Fibroblast of lung (primary cell): ENCODE measurements around the gene ST6GAL1.

ENCODE experiments used
- EZH2 ChIP-seq: IDR thresholded peaks from 2 replicates; pipeline ENCODE4 v1.5.1; 2012; ENCODE audit warnings: low read length, control low read depth, mild to moderate bottlenecking; ENCODE audit errors: missing control alignments
- TF ChIP-seq, protein P1 (sequence below), 2 donors: IDR thresholded peaks in 1 of 2; conservative IDR thresholded peaks in 1 of 2; 1 replicate in 1 of 2; 2 replicates in 1 of 2; pipeline ENCODE4 v1.5.1; 2011 to 2012; ENCODE audit warnings: low read length in 2 of 2, control low read depth in 1 of 2, inconsistent platforms in 1 of 2, low read depth in 1 of 2, mild to moderate bottlenecking in 1 of 2

DNA sequence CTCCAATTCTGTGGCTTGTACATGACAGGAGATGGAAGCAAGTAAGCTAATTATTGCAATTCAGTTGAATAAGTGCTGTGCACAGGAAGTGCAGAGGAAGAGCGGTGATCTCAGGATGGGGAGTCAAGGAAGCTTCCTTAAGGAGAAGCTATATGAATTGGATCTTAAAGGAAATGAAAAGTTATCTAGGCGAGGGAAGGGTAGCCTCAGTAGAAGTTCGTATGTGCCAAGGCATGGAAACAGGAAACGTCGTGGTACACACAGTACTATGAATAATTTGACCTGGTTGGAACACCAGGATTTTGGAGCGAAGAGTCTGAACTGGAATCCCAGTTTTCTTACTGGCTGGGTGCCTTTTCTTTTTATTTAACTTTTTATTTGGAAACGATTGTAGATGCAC lies 39.3 kb downstream of the ST6GAL1 start:
- TF ChIP-seq EZH2: no peak
- TF ChIP-seq, protein P1, sequence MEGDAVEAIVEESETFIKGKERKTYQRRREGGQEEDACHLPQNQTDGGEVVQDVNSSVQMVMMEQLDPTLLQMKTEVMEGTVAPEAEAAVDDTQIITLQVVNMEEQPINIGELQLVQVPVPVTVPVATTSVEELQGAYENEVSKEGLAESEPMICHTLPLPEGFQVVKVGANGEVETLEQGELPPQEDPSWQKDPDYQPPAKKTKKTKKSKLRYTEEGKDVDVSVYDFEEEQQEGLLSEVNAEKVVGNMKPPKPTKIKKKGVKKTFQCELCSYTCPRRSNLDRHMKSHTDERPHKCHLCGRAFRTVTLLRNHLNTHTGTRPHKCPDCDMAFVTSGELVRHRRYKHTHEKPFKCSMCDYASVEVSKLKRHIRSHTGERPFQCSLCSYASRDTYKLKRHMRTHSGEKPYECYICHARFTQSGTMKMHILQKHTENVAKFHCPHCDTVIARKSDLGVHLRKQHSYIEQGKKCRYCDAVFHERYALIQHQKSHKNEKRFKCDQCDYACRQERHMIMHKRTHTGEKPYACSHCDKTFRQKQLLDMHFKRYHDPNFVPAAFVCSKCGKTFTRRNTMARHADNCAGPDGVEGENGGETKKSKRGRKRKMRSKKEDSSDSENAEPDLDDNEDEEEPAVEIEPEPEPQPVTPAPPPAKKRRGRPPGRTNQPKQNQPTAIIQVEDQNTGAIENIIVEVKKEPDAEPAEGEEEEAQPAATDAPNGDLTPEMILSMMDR (conservative IDR thresholded peaks at IDR 0.05 in 1 of 2, IDR thresholded peaks at IDR 0.05 in 1 of 2; ENCODE audit: low read depth in 1 of 2, low read length in 2 of 2): no peak
